ENCODE data around the gene KRT86. TPM values are rescaled to one million over a fixed set of nuclear protein-coding genes. Genes with fewer than 3 reads are reported as not detected.
"Not testable (repeated sequence)": the region's sequence is repeated elsewhere in the genome, so short reads cannot be mapped to it uniquely, and the experiment has no call there.

The KRT86 gene
- total RNA-seq, 1 donor from 2014 or later = 2.2 TPM

GRCh38 chr12:52300796-52301691 is 26.6 kb downstream of the KRT86 start:
- TF ChIP-seq, protein P1, sequence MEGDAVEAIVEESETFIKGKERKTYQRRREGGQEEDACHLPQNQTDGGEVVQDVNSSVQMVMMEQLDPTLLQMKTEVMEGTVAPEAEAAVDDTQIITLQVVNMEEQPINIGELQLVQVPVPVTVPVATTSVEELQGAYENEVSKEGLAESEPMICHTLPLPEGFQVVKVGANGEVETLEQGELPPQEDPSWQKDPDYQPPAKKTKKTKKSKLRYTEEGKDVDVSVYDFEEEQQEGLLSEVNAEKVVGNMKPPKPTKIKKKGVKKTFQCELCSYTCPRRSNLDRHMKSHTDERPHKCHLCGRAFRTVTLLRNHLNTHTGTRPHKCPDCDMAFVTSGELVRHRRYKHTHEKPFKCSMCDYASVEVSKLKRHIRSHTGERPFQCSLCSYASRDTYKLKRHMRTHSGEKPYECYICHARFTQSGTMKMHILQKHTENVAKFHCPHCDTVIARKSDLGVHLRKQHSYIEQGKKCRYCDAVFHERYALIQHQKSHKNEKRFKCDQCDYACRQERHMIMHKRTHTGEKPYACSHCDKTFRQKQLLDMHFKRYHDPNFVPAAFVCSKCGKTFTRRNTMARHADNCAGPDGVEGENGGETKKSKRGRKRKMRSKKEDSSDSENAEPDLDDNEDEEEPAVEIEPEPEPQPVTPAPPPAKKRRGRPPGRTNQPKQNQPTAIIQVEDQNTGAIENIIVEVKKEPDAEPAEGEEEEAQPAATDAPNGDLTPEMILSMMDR (conservative IDR thresholded peaks at IDR 0.05; ENCODE audit: low read depth, low read length) = no peak
- H3K4me3 ChIP-seq (ENCODE audit: low read depth, low read length) = no peak overlapping the region
- DNase-seq (ENCODE audit: low read depth) = no peak

DNA sequence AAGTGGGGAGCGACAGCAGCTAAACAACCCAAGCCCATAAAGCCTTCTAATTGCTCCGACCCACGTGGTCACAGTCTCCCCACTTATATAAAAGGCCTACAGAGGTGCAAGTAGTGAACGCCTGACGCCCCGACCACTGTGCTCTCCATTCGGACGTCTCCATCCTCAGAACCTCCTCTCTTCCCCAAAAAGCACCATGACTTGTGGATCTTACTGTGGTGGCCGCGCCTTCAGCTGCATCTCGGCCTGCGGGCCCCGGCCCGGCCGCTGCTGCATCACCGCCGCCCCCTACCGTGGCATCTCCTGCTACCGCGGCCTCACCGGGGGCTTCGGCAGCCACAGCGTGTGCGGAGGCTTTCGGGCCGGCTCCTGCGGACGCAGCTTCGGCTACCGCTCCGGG is 27.3 kb downstream of the KRT86 start:
- not testable (repeated sequence) for H3K4me3 ChIP-seq (ENCODE audit: low read depth, low read length); DNase-seq (ENCODE audit: low read depth)

- not testable (repeated sequence) for H3K4me3 ChIP-seq (ENCODE audit: low read depth, low read length); DNase-seq (ENCODE audit: low read depth)
Observed at GRCh38 chr12:52302242-52302914, 27.9 kb downstream of the KRT86 start.

GRCh38 chr12:52304941-52305411 is 30.5 kb downstream of the KRT86 start:
- not testable (repeated sequence) for DNase-seq (ENCODE audit: low read depth); H3K4me3 ChIP-seq (ENCODE audit: low read depth, low read length)

DNA sequence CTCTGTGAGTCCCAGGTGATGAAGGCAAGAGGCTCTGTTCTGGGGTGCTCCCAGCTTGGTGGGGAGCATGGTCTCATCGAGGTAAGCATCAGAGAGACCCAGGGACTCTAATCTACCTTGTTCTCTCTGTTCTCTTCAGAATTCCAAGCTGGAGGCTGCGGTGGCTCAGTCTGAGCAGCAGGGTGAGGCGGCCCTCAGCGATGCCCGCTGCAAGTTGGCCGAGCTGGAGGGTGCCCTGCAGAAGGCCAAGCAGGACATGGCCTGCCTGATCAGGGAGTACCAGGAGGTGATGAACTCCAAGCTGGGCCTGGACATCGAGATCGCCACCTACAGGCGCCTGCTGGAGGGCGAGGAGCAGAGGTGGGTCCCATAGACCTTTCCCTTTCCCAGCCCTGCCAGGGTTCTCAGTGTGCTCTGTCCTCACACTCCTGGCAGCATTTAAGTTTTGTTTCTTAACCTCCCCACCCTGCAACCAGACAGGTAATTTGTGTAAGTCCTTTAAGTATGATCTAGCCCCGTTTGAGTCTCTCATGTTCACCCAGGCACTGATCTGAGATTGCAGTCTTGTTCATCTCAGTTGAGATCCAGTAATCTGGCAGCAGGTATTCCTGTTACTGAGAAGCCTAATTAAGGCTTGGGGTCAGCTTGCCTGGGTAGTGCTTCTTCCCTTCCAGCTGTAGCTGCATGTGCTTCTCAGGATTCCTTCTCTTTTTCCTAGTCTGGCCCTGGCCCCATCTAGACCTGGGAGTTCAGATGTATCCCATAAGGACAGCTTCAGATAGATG is 31.7 kb downstream of the KRT86 start:
- DNase-seq (ENCODE audit: low read depth) = no peak
- H3K4me3 ChIP-seq (ENCODE audit: low read depth, low read length) = no peak overlapping the region
- TF ChIP-seq, protein P1 (conservative IDR thresholded peaks at IDR 0.05; ENCODE audit: low read depth, low read length) = peak; percentile 48

- no peak for DNase-seq (ENCODE audit: low read depth)
- no peak overlapping the region for H3K4me3 ChIP-seq (ENCODE audit: low read depth, low read length)
- TF ChIP-seq, protein P1 (conservative IDR thresholded peaks at IDR 0.05; ENCODE audit: low read depth, low read length) = no peak
Observed at GRCh38 chr12:52306731-52307130, 32.3 kb downstream of the KRT86 start.

DNA sequence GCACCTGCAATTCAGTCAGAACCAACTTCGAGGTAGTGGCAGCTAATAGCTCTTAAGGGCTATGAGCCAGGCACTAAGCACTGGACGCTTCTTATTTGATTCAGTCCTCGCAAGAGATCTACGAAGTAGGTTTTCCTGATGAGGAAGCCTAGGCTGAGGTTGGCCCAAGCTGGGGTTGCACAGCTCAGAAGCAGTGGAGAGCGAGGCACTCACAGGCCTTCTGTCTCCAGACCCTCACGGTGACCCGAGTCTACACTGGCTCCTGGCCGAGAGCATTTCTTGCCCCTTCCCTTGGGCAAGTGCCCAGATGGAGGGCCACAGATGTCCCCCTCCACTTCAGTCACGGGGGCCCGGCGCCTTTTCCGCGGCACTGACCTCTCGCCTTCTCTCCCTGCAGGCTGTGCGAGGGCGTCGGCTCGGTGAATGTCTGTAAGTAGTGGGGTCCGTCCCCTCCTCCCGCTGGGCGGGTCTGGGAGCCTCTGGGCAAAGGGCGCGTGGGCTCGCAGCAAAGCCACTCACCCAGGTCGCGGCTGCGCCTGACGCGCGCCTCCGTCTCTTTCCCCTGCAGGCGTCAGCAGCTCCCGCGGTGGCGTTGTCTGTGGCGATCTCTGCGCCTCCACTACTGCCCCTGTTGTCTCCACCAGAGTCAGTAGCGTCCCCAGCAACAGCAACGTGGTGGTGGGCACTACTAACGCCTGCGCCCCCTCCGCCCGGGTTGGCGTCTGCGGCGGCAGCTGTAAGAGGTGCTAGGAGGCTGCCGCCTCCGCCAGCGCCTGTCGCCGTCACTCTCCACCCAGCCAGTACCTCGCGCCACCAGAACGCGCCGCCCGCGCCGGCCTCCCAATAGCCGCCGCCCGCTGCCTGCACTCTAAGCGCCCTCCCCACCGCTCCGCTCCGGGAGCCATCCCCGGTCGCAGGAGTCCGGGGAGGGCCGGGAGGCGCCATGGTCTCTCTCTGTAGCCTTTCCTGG is 33.7 kb downstream of the KRT86 start:
- DNase-seq (ENCODE audit: low read depth) = no peak
- peak overlapping the region; percentile 54 for H3K4me3 ChIP-seq (ENCODE audit: low read depth, low read length)
- TF ChIP-seq, protein P1 (conservative IDR thresholded peaks at IDR 0.05; ENCODE audit: low read depth, low read length) = peak; percentile 7
